OCI-M1 (cell line): ENCODE measurements around the gene ABCD1.

Source experiments
- DNase-seq: peaks from one replicate; lab custom pipeline; 2025; lab: John Stamatoyannopoulos, UW

ABCD1 gene

GRCh38 chrX:153791104-153791852, 66.6 kb downstream of the ABCD1 start:
- peak; percentile 90 for DNase-seq

DNA sequence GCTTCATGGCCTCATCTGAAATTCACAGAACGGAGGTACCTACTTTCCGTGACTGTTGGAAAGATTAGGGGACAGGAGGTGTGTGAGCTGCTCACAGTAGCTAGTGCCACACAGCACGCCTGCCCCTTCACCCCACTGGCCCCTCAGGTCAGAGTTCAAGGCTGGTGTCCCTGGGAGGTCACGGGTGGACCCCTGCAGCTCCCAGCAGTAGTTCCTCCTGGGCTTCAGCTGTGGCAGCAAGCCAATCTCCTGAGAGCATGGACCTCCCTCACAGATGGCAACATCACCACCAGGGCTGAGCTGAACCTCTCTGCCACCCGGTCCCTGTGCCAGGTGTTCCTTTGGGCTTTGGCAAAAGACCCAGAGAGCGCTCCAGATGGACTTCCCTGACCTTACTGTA, 67.7 kb downstream of the ABCD1 start:
- DNase-seq: no peak

DNA sequence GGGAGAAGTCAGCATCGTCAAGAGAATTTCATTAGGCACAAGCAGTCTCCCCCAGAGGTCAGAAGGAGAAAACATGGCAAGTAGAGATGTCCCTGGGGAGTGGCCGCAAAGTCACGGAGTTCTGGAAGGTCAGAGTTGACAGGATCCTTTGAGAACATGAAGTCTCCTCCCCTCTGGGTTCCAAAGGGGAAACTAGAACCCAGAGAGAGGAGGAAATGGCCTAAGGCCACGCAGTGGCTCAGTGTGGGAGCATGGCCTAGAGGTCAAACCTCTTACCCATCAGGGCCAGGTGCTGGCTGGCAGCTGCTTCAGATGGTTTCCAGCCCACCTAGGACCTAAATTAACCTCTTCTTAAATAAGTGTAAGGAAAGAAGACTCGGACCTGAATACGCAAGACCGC, 68.6 kb downstream of the ABCD1 start:
- peak; percentile 46 for DNase-seq
